Endometrial microvascular endothelial cells (primary cell): ENCODE measurements around the gene LRP11. TPM values are rescaled to one million over a fixed set of nuclear protein-coding genes. Genes with fewer than 3 reads are reported as not detected.
"Not testable (repeated sequence)": the region's sequence is repeated elsewhere in the genome, so short reads cannot be mapped to it uniquely, and the experiment has no call there.

Source experiments
- in situ Hi-C: cut with HindIII; loops from 2 replicates; pipeline ENCODE4 v1.10.0; 2017; ENCODE audit warnings: low sequenced_read_pairs, low pct_unique_long_range_greater_than_20kb; ENCODE audit errors: inconsistent ontology term
- total RNA-seq: library from RNA; depleted of rRNA; stranded (reverse); fragments of >200 nt; gene quantifications from one replicate; pipeline ENCODE4 v1.2.3, GENCODE V29; 2015; ENCODE audit errors: inconsistent ontology term

Gene LRP11
- total RNA-seq, 1 donor from 2014 or later, result 16.8 TPM

GRCh38 chr6:149877659-149878058 lies 13.5 kb upstream of the LRP11 start:
- in situ Hi-C loops, result no loop called here

DNA sequence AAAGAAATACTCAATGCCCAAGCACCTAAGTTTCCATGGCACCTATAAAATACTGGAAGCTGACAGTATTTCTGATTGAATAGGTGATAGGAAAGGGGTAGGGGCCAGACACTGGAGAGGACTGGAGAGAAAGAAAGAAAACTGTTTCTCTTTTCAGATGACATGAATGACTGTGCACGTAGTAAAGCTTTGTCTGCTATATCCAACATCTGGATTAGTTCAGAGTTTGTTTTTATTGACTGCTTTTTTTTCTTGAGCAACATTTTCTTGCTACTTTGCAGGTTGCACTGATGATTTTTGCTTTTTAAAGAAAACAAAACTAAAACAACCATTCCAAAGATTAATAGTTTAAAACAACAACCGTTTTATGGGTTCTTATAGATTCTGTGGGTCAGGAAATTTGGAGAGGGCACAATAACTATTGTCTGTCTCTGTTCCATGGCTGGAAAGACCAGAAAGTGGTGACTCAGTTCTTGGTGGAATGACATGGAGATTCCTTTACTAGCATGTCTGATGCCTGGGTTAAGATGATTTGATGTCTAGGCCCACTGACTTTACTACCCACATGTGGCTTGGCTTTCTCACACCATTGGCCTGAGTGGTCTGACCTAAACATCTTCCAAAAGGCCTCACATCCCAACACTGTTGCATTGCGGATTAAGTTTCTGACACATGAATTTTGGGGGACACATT lies 12.2 kb upstream of the LRP11 start:
- in situ Hi-C loops, result no loop called here

DNA sequence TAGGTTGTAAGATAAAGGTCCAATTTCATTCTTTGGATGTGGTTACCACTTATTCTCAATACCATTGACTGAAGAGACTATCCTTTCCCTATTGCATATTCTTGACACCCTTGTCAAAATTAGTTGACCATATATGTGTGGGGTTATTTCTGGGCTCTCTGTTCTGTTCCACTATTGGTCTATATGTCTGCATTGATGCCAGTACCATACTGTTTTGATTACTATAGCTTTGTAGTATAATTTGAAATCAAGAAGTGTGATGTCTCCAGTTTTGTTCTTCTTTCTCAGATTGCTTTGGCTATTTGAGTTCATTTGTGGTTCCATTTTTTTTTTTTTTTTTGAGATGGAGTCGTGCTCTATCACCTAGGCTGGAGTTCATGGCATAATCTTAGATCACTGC lies 8.1 kb upstream of the LRP11 start:
- in situ Hi-C loops, result no loop called here

DNA sequence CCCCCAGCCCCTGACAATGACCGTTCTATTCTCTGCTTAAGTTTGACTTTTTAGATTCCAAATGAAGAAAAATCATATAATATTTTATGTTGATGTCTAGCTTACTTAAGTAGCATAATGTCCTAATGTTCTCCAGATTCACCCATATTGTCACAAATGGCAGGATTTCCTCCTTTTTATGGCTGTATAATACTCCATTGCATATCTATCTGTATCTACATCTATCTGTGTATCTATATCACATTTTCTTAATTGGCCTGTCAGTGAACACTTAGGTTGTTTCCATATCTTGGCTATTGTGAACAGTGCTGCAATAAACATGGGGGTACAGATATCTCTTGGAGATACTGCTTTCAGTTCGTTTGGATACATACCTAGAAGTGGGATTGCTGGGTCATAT lies 7.0 kb upstream of the LRP11 start:
- in situ Hi-C loops, result no loop called here

- in situ Hi-C loops, result no loop called here
Measured at GRCh38 chr6:149869275-149869892, 5.2 kb upstream of the LRP11 start.

- in situ Hi-C loops, result no loop called here
Measured at GRCh38 chr6:149867876-149868640, 3.9 kb upstream of the LRP11 start.

DNA sequence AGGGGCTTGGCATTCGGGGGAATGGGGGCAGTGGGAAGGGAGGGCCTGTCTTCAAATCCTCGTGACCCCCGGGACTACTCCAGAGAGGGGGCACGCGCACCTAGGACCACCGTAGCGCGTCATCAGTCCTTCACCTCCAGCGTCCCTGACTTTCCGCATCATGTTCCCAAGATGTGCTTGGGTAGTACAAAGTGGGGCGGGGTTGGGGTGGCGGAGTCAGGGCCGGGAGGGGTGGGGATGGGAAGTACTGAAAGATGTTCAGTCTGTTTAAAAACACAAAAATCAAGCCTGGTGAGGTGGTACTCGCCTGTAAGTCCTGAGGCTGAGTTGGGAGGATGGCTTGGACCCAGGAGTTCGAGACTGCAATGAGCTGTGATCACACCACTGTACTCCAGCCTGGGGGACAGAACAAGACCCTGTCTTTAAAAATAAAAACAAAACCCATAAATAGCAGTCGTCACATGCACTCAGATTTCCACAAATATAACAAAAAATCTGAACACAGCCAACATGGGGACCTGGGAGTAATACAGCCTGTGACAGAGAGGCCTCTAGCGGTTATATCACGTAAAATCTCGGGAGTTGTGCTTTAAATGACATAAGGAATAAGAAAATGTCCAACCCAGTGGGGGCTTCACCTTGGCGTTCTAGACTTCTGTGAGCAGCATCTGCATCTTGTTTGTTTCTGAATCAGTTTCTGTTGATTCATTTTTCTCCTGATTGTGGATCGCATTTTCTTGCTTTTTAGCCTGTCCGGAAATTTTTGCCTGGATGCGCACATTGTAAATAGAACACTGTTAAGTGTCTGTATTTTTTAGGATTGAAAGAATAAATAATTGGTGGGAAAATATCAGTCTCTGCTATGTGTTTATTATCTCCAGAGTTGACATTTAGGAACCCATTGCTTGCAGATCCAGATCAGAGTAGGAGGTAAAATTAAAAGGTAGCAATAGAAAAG lies 698 bp upstream of the LRP11 start:
- in situ Hi-C loops, result no loop called here

GRCh38 chr6:149862922-149863697 lies 1.0 kb downstream of the LRP11 start:
- in situ Hi-C loops, result no loop called here

- in situ Hi-C loops, result not testable (repeated sequence)
Measured at GRCh38 chr6:149862424-149862738, 1.8 kb downstream of the LRP11 start.

DNA sequence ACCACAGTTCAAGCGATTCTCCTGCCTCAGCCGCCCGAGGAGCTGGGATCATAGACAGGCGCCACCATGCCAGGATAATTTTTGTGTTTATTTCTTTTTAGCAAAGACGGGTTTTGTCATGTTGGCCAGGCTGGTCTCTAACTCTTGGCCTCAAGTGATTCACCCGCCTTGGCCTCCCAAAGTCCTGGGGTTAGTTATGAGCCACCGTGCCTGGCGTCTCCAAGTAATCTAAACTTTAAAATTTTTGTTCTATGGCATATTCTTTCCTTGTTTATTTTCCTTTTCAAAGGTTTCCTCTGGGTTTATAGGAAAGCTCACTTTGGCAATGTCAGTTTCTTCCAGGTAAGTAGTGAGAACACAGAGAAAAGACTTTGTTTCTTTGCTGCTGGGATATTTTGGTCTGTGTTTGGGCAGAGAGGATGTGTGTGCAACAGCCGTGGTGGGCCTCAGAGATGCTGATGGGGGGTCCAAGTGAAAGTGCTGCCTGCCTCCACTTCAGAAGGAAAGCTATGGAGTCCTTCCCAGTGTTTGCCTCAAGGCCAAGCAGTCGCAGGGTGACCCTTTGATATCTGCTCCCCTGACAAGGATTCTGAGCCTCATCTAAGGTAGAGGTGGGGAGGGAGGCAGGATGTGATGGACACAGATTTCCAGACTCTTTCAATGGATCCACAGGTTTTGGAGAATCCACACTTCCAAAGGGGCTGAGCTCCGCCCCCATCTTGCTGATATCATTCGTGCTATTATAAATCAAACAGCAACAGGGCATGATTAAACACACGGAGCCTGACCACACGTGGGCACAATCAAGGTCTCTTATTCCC lies 2.3 kb downstream of the LRP11 start:
- in situ Hi-C loops, result no loop called here

DNA sequence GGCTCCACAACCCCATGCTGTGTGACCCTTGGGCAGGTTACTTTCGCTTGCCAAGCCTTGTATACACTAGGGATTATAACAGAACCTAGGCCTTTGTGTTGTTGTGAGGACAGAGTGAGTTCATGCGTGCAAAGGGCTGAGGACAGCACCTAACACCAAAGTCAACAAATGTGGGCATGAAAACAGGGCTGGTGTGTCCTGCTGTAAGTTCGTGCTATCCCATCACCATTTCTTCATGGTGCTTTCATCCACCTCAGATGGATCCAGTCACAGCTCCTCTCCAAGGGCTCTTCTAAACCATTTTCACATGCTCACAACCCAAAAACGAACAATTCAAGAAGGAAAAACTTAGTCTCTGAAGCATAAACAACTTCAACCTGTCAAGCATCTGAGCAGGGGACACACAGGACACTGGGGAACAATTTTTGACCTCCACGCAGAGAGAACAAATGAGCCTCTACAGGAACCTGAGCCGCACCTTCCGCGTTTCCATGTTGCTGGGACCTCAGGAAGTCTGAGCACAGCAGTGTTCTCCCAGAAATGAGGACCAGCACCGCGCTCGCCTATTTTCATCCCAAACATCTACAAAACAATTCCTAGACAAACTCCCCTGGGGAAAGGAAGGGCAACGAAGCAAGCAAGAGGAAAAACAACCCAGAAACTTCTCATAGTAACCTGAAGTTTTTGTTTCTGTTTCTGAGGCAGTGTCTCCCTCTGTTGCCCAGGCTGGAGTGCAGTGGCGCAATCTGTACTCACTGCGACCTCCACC lies 3.1 kb downstream of the LRP11 start:
- in situ Hi-C loops, result no loop called here

- in situ Hi-C loops, result no loop called here
Measured at GRCh38 chr6:149860513-149860833, 3.7 kb downstream of the LRP11 start.

DNA sequence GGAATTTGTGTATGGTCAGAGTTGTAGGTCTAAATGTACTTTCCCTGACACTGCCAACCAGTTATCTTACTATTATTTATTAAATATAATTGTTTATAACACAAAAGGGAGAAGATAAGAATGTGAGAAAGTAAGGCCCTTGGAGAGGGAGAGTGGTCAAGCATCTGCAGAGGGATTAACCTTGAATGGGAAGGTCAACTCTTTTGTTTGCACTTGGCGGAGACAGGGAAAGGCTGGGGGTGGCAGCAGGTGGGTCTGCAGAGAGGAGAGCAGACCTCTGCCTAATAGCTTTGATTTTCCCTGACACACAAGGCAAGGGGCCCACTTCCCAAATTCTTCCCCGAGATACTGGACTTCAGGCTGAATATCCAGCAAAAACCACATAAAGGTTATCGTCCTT lies 4.2 kb downstream of the LRP11 start:
- in situ Hi-C loops, result no loop called here

- in situ Hi-C loops, result no loop called here
Measured at GRCh38 chr6:149859368-149859767, 4.8 kb downstream of the LRP11 start.

GRCh38 chr6:149857541-149857940 lies 6.6 kb downstream of the LRP11 start:
- in situ Hi-C loops, result no loop called here

DNA sequence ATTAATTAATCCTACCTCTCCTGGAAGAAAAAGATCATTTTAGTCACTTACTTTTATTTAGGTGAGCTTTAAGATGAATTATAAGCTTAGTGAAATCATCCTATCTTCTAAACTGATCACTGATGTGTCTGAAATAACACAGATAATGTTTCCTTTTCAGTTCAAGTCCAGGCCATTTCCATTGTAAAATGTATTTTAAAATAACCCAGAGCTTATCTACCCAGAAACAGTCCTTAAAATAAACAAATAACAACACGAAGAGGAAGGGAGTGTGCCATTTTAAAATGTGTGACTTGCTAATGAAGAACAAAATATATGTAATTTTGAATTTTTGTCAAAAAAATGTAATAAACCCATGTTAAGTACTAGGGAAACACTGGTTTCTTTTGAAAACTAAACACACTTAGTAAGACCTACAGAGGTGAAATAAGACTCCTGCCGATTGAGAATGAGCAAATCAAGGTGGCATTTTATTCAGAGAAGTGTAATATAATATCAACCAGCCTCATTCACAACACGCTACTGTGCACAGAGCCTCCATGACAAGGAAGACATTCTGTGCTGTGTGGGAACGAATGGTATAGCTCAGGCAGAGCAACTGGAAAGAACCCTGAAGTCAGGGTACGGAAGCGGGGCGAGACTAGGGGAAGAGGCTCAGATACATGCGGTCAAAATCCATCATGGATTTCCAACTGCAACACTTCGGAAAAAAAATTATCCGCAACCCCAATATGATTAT lies 7.7 kb downstream of the LRP11 start:
- in situ Hi-C loops, result no loop called here

- in situ Hi-C loops, result no loop called here
Measured at GRCh38 chr6:149855741-149856140, 8.4 kb downstream of the LRP11 start.
